Endometrial microvascular endothelial cells (primary cell): Measurements from ENCODE around the gene TTLL7. TPM values are rescaled to one million over a fixed set of nuclear protein-coding genes. Genes with fewer than 3 reads are reported as not detected.
"Not testable (repeated sequence)": the region's sequence is repeated elsewhere in the genome, so short reads cannot be mapped to it uniquely, and the experiment has no call there.

Source experiments
- in situ Hi-C: cut with HindIII; loops from 2 replicates; pipeline ENCODE4 v1.10.0; 2017; ENCODE audit warnings: low sequenced_read_pairs, low pct_unique_long_range_greater_than_20kb; ENCODE audit errors: inconsistent ontology term
- total RNA-seq: library from RNA; depleted of rRNA; stranded (reverse); fragments of >200 nt; gene quantifications from one replicate; pipeline ENCODE4 v1.2.3, GENCODE V29; 2015; ENCODE audit errors: inconsistent ontology term

The TTLL7 gene
- total RNA-seq, 1 donor from 2014 or later, result 3.8 TPM

- in situ Hi-C loops, result no loop called here
These were observed 1.3 kb downstream of the TTLL7 start for GRCh38 chr1:83997631-83998030.

GRCh38 chr1:83996621-83997020, 2.3 kb downstream of the TTLL7 start:
- in situ Hi-C loops, result no loop called here

GRCh38 chr1:83996191-83996590, 2.7 kb downstream of the TTLL7 start:
- in situ Hi-C loops, result no loop called here

- in situ Hi-C loops, result no loop called here
These were observed 3.3 kb downstream of the TTLL7 start for GRCh38 chr1:83995649-83996048.

GRCh38 chr1:83994111-83994510, 4.8 kb downstream of the TTLL7 start:
- in situ Hi-C loops, result no loop called here

- in situ Hi-C loops, result no loop called here
These were observed 8.2 kb downstream of the TTLL7 start for GRCh38 chr1:83990734-83991133.

GRCh38 chr1:83985048-83985447, 13.9 kb downstream of the TTLL7 start:
- in situ Hi-C loops, result no loop called here

GRCh38 chr1:83983918-83984317, 15.0 kb downstream of the TTLL7 start:
- in situ Hi-C loops, result not testable (repeated sequence)

- in situ Hi-C loops, result no loop called here
These were observed 20.9 kb downstream of the TTLL7 start for GRCh38 chr1:83978056-83978455.

GRCh38 chr1:83976920-83977319, 22.0 kb downstream of the TTLL7 start:
- in situ Hi-C loops, result no loop called here

GRCh38 chr1:83970802-83971201, 28.1 kb downstream of the TTLL7 start:
- in situ Hi-C loops, result no loop called here

GRCh38 chr1:83970114-83970513, 28.8 kb downstream of the TTLL7 start:
- in situ Hi-C loops, result no loop called here

GRCh38 chr1:83967336-83967735, 31.6 kb downstream of the TTLL7 start:
- in situ Hi-C loops, result no loop called here

GRCh38 chr1:83964153-83964552, 34.8 kb downstream of the TTLL7 start:
- in situ Hi-C loops, result no loop called here

- in situ Hi-C loops, result no loop called here
These were observed 37.2 kb downstream of the TTLL7 start for GRCh38 chr1:83961571-83962295.

GRCh38 chr1:83960669-83961277, 38.2 kb downstream of the TTLL7 start:
- in situ Hi-C loops, result no loop called here

GRCh38 chr1:83959824-83960498, 39.0 kb downstream of the TTLL7 start:
- in situ Hi-C loops, result no loop called here

GRCh38 chr1:83958704-83959103, 40.2 kb downstream of the TTLL7 start:
- in situ Hi-C loops, result no loop called here

- in situ Hi-C loops, result no loop called here
These were observed 44.6 kb downstream of the TTLL7 start for GRCh38 chr1:83954166-83954823.
